Trophoblast cell (in vitro differentiated cells and primary cell): ENCODE results near the gene SPATA7.

Experiments used
- DNase-seq, 2 donors: peaks; one replicate each; pipeline ENCODE4 v3.0.0-alpha.2; 2016
- H2AFZ ChIP-seq: 2 replicates; pipeline ENCODE4 v1.6.1; 2013; ENCODE audit warnings: low read length, moderate library complexity, mild to moderate bottlenecking; ENCODE audit not compliant: insufficient read depth, poor library complexity
- H2AK5ac ChIP-seq: 2 replicates; pipeline ENCODE4 v1.6.1; 2013; ENCODE audit warnings: mild to moderate bottlenecking, low read length
- H2BK120ac ChIP-seq: 2 replicates; pipeline ENCODE4 v1.6.1; 2013; ENCODE audit warnings: low read length, mild to moderate bottlenecking, moderate library complexity; ENCODE audit not compliant: insufficient read depth, poor library complexity
- H2BK12ac ChIP-seq: 2 replicates; pipeline ENCODE4 v1.6.1; 2013; ENCODE audit warnings: mild to moderate bottlenecking, low read length, moderate library complexity
- H2BK5ac ChIP-seq: 2 replicates; pipeline ENCODE4 v1.6.1; 2013; ENCODE audit warnings: low read length, low read depth, moderate library complexity, mild to moderate bottlenecking; ENCODE audit not compliant: poor library complexity
- H3K14ac ChIP-seq: 2 replicates; pipeline ENCODE4 v1.6.1; 2013; ENCODE audit warnings: mild to moderate bottlenecking, low read length
- H3K18ac ChIP-seq: 2 replicates; pipeline ENCODE4 v1.6.1; 2013; ENCODE audit warnings: mild to moderate bottlenecking, low read length
- H3K23ac ChIP-seq: 2 replicates; pipeline ENCODE4 v1.6.1; 2013; ENCODE audit warnings: low read length
- H3K27ac ChIP-seq: 2 replicates; pipeline ENCODE4 v1.5.1; 2013; ENCODE audit warnings: low read depth, mild to moderate bottlenecking, inconsistent platforms, low read length, moderate library complexity
- H3K27me3 ChIP-seq: 2 replicates; pipeline ENCODE4 v1.6.1; 2013; ENCODE audit warnings: inconsistent platforms, mild to moderate bottlenecking, low read length, moderate library complexity; ENCODE audit not compliant: insufficient read depth
- H3K36me3 ChIP-seq, 2 experiments: 1 replicate in 1 of 2; 2 replicates in 1 of 2; pipeline ENCODE4 v1.6.1; 2013; ENCODE audit warnings: low read length in 2 of 2, mild to moderate bottlenecking in 2 of 2, moderate library complexity in 1 of 2; ENCODE audit not compliant: insufficient read depth in 2 of 2, control insufficient read depth in 1 of 2
- H3K4ac ChIP-seq: 2 replicates; pipeline ENCODE4 v1.6.1; 2013; ENCODE audit warnings: low read depth, mild to moderate bottlenecking, low read length, moderate library complexity
- H3K4me1 ChIP-seq, 2 experiments: 1 replicate in 1 of 2; 2 replicates in 1 of 2; pipeline ENCODE4 v1.6.1; 2013; ENCODE audit warnings: low read length in 2 of 2, mild to moderate bottlenecking in 2 of 2, moderate library complexity in 1 of 2; ENCODE audit not compliant: insufficient read depth in 2 of 2, control insufficient read depth in 1 of 2
- H3K4me2 ChIP-seq: 2 replicates; pipeline ENCODE4 v1.6.1; 2013; ENCODE audit warnings: inconsistent platforms, mild to moderate bottlenecking, low read length, moderate library complexity
- H3K4me3 ChIP-seq: 2 replicates; pipeline ENCODE4 v1.5.1; 2013; ENCODE audit warnings: mild to moderate bottlenecking, low read depth, low read length, inconsistent platforms
- H3K79me1 ChIP-seq: one replicate; pipeline ENCODE4 v1.6.1; 2013; ENCODE audit warnings: low read length
- H3K79me2 ChIP-seq: 2 replicates; pipeline ENCODE4 v1.6.1; 2013; ENCODE audit warnings: low read length, mild to moderate bottlenecking; ENCODE audit not compliant: control insufficient read depth, insufficient read depth, poor library complexity
- H3K9ac ChIP-seq: 2 replicates; pipeline ENCODE4 v1.6.1; 2013; ENCODE audit warnings: mild to moderate bottlenecking, low read length
- H3K9me3 ChIP-seq: 2 replicates; pipeline ENCODE4 v1.6.1; 2013; ENCODE audit warnings: low read depth, mild to moderate bottlenecking, control low read depth, inconsistent platforms, low read length; ENCODE audit not compliant: insufficient read depth
- H4K12ac ChIP-seq: 2 replicates; pipeline ENCODE4 v1.6.1; 2013; ENCODE audit warnings: low read depth, mild to moderate bottlenecking, low read length, moderate library complexity
- H4K8ac ChIP-seq: 2 replicates; pipeline ENCODE4 v1.6.1; 2013; ENCODE audit warnings: low read depth, mild to moderate bottlenecking, low read length, moderate library complexity
- H4K91ac ChIP-seq: one replicate; pipeline ENCODE4 v1.6.1; 2013; ENCODE audit warnings: low read depth, mild to moderate bottlenecking, low read length, moderate library complexity
- WGBS: extraction: QIAGEN DNeasy Blood & Tissue Kit; methylation state at CpG from one replicate; pipeline ENCODE4 v1.1.7; 2013; ENCODE audit warnings: missing lambda C conversion rate; ENCODE audit not compliant: insufficient read length, insufficient coverage; ENCODE audit errors: extremely low coverage; 5-methylcytosine and 5-hydroxymethylcytosine counted together

SPATA7 gene

DNA sequence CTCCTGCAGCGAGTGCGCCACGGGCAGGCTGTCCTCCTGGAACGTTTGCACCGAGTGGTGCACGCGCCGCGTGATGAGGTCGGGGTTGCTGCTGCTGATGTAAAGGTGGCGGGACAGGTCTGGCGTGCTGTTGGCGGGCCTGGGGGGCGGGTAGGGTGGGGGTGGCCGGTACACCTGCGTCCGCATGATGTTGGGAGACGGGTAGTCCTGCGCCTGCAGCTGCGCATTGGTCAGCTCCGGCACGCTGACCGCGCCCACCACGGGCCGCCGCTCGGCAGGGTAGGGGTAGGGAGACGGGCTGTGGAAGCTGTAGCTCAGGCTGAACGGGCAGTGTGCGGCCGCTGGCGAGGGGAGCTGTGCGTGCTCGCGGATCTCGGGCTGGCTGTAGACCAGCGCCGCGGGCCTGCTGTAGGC, 94.1 kb downstream of the SPATA7 start:
- peaks cover 11 to 21% of the 10 kb centered on the region in 2 experiments for H3K4me1 ChIP-seq
- DNase-seq, result no peak
- no peak overlapping the region for H2BK12ac ChIP-seq
- H4K8ac ChIP-seq, result no peak overlapping the region
- H3K27ac ChIP-seq, result no peak overlapping the region
- peaks cover 38 to 49% of the 10 kb centered on the region in 2 experiments for H3K36me3 ChIP-seq
- H3K79me2 ChIP-seq, result no peaks in the 10 kb centered on the region
- no peak overlapping the region for H3K23ac ChIP-seq
- H3K4me3 ChIP-seq, result no peak overlapping the region
- H3K27me3 ChIP-seq, result no peaks in the 10 kb centered on the region
- H3K14ac ChIP-seq, result no peak overlapping the region
- H3K9me3 ChIP-seq, result peaks cover 6% of the 10 kb centered on the region
- H2BK5ac ChIP-seq, result no peak overlapping the region
- no peak overlapping the region for H4K91ac ChIP-seq
- no peak overlapping the region for H2AFZ ChIP-seq
- H3K18ac ChIP-seq, result no peak overlapping the region
- H3K4me2 ChIP-seq, result no peak overlapping the region
- H3K4ac ChIP-seq, result no peak overlapping the region
- peaks cover 5% of the 10 kb centered on the region for H3K79me1 ChIP-seq
- no peak overlapping the region for H2AK5ac ChIP-seq
- no CpG with 5 or more reads among the region's 40 CpGs for whole genome bisulfite sequencing
- H4K12ac ChIP-seq, result no peak overlapping the region
- H2BK120ac ChIP-seq, result no peak overlapping the region
- no peak overlapping the region for H3K9ac ChIP-seq

DNA sequence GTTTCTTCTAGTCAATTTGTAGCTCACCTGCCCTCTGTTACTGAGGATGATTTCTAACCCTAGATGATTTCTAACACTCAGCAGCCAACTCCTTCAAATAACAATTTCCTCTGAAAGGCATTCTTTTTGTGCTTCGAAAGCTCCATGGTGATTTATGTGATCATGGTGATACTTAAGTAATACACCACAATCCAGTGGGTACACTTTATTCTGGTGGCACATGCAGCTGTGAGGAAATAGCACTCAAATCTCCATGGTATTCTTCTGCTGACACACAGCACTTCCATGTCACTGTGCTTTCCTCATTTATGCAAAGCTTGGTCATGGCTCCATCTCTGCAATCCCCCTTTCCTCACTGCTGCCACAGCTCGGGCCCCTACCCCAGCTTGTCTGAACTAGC, 95.6 kb downstream of the SPATA7 start:
- WGBS, result no CpG with 5 or more reads among the region's 2 CpGs
- no peak overlapping the region for H3K9ac ChIP-seq
- H3K27ac ChIP-seq, result no peak overlapping the region
- peaks cover 6% of the 10 kb centered on the region for H3K9me3 ChIP-seq
- no peak overlapping the region for H3K4me3 ChIP-seq
- no peak overlapping the region for H3K18ac ChIP-seq
- no peak overlapping the region for H3K23ac ChIP-seq
- peaks cover 40 to 55% of the 10 kb centered on the region in 2 experiments for H3K36me3 ChIP-seq
- no peak overlapping the region for H4K8ac ChIP-seq
- H3K79me2 ChIP-seq, result no peaks in the 10 kb centered on the region
- H2BK5ac ChIP-seq, result no peak overlapping the region
- no peak overlapping the region for H3K4ac ChIP-seq
- no peak overlapping the region for H3K4me2 ChIP-seq
- no peaks in the 10 kb centered on the region for H3K27me3 ChIP-seq
- no peak overlapping the region for H2AK5ac ChIP-seq
- peaks cover 3% of the 10 kb centered on the region for H3K79me1 ChIP-seq
- no peak overlapping the region for H4K91ac ChIP-seq
- H3K14ac ChIP-seq, result no peak overlapping the region
- peaks cover 11 to 16% of the 10 kb centered on the region in 2 experiments for H3K4me1 ChIP-seq
- H4K12ac ChIP-seq, result no peak overlapping the region
- H2BK120ac ChIP-seq, result no peak overlapping the region
- no peak overlapping the region for H2BK12ac ChIP-seq
- H2AFZ ChIP-seq, result no peak overlapping the region
- no peak for DNase-seq

DNA sequence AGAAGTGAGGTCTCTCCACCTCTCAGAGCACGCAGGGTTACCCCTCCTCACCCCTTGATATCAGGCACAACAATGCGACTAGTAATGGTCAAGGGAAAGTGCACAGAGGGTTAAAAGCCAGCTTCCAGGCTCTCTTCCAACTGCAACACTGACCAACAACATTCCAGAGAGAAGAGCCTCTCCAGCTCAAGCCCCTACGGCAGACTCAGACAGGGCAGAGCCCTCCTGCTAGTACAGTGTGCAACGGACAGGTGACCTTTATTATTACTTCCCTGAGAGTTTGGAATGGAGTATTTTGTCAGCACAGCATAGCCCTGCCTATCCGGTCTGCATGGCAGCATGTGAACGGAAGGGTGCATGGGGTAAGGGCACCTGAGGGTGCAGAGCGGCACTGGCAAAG, 96.3 kb downstream of the SPATA7 start:
- H3K18ac ChIP-seq, result no peak overlapping the region
- no peak overlapping the region for H3K4me2 ChIP-seq

DNA sequence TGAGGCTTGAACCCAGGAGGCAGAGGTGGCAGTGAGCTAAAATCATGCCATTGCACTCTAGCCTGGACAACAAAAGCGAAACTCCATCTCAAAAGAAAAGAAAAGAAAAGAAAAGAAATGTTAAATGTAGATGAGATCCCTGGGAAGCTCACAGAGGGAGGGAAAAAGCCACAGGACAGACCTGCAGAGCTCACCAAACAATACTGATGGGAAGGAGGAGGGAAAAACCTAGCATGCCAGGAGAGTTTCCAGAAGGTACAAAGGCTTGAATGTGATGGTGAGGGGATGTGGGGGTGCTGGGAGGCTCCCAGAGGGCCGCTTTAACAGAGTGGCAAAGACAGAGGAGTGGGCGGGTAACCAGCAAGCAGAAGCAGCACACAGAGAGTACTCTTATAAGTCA, 97.1 kb downstream of the SPATA7 start:
- H2BK5ac ChIP-seq, result no peak overlapping the region
- H3K79me2 ChIP-seq, result no peaks in the 10 kb centered on the region
- H2AFZ ChIP-seq, result no peak overlapping the region
- peak overlapping the region; percentile 9 for H3K27ac ChIP-seq
- no peak for DNase-seq
- H3K4me2 ChIP-seq, result no peak overlapping the region
- H3K4me3 ChIP-seq, result no peak overlapping the region
- H3K9me3 ChIP-seq, result peaks cover 6% of the 10 kb centered on the region
- no peak overlapping the region for H3K9ac ChIP-seq
- peak overlapping the region; percentile 49 for H3K14ac ChIP-seq
- peaks cover 8 to 13% of the 10 kb centered on the region in 2 experiments for H3K4me1 ChIP-seq
- H3K18ac ChIP-seq, result no peak overlapping the region
- peak overlapping the region; percentile 17 for H4K91ac ChIP-seq
- H4K12ac ChIP-seq, result no peak overlapping the region
- H2BK12ac ChIP-seq, result no peak overlapping the region
- no peak overlapping the region for H3K4ac ChIP-seq
- peaks cover 39 to 51% of the 10 kb centered on the region in 2 experiments for H3K36me3 ChIP-seq
- H4K8ac ChIP-seq, result no peak overlapping the region
- H3K27me3 ChIP-seq, result no peaks in the 10 kb centered on the region
- H3K23ac ChIP-seq, result no peak overlapping the region
- H2BK120ac ChIP-seq, result no peak overlapping the region
- H2AK5ac ChIP-seq, result no peak overlapping the region
- WGBS, result no CpG with 5 or more reads among the region's 3 CpGs
- peaks cover 2% of the 10 kb centered on the region for H3K79me1 ChIP-seq

More for the DNA sequence above, 96.3 kb downstream of the SPATA7 start:
- Histone ChIP-seq H4K91ac (peak overlapping the region; percentile 22), H2BK12ac (no peak overlapping the region), H3K14ac (peak overlapping the region; percentile 49), H4K8ac (no peak overlapping the region), H3K27me3 (no peaks in the 10 kb centered on the region), H3K4me3 (no peak overlapping the region), H3K23ac (no peak overlapping the region), H3K4ac (no peak overlapping the region), H4K12ac (no peak overlapping the region), H2BK5ac (no peak overlapping the region), H2AK5ac (no peak overlapping the region), H3K79me1 (peaks cover 3% of the 10 kb centered on the region), H3K9me3 (peaks cover 6% of the 10 kb centered on the region), H2AFZ (no peak overlapping the region), H3K9ac (no peak overlapping the region), H2BK120ac (no peak overlapping the region), H3K79me2 (no peaks in the 10 kb centered on the region), H3K36me3 (peaks cover 41 to 53% of the 10 kb centered on the region in 2 experiments), H3K27ac (peak overlapping the region; percentile 9), H3K4me1 (peaks cover 8 to 16% of the 10 kb centered on the region in 2 experiments)
- no CpG with 5 or more reads among the region's 7 CpGs for WGBS
- peak; percentile 53 to 67 for DNase-seq
